Activated CD4-positive, alpha-beta memory T cell treated with anti-CD3 and anti-CD28 coated beads, Interleukin-2, amount 10 ng/mL, durations not matched to agents 7 days and 5 days (primary cell): ENCODE results near the gene LPP. TPM values are rescaled to one million over a fixed set of nuclear protein-coding genes. Genes with fewer than 3 reads are reported as not detected.

Experiments used
- CTCF ChIA-PET: fragments of 350-600 bp; sonication (Branson Sonifier 250); formaldehyde crosslinking; loops from one replicate; lab custom pipeline; 2021; ENCODE audit warnings: antibody characterized with exemption, inconsistent platforms; lab: Charles Lee
- POLR2A ChIA-PET: fragments of 350-600 bp; sonication (Branson Sonifier 250); formaldehyde crosslinking; loops from one replicate; lab custom pipeline; 2021; ENCODE audit warnings: antibody characterized with exemption; lab: Charles Lee
- DNase-seq: peaks from one replicate; pipeline ENCODE4 v3.0.0-alpha.2; 2020
- H3K27ac Mint-ChIP-seq: one replicate; pipeline ENCODE4 v1.8.0; 2021; ENCODE audit warnings: mild to moderate bottlenecking, mixed read lengths
- H3K27me3 Mint-ChIP-seq: one replicate; pipeline ENCODE4 v1.8.0; 2021; ENCODE audit warnings: mixed read lengths
- H3K36me3 Mint-ChIP-seq: one replicate; pipeline ENCODE4 v1.8.0; 2021; ENCODE audit warnings: low read depth, mixed read lengths
- H3K4me1 Mint-ChIP-seq: one replicate; pipeline ENCODE4 v1.8.0; 2021; ENCODE audit warnings: mixed read lengths
- H3K4me3 Mint-ChIP-seq: one replicate; pipeline ENCODE4 v1.8.0; 2021; ENCODE audit warnings: mild to moderate bottlenecking, mixed read lengths
- H3K9me3 Mint-ChIP-seq: one replicate; pipeline ENCODE4 v1.8.0; 2021; ENCODE audit warnings: mixed read lengths
- total RNA-seq, 2 experiments: library from RNA; stranded (reverse); gene quantifications; one replicate each; pipeline ENCODE4 v1.2.3, GENCODE V29; 2021

The LPP gene
- total RNA-seq, 2 experiments from 2014 or later, result 51.4 to 52.4 TPM

- Mint-ChIP-seq H3K4me3 (no peak overlapping the region), H3K4me1 (no peaks in the 10 kb centered on the region), H3K27me3 (no peaks in the 10 kb centered on the region), H3K36me3 (peaks cover 11% of the 10 kb centered on the region), H3K9me3 (peaks cover 5% of the 10 kb centered on the region), H3K27ac (no peak overlapping the region)
- ChIA-PET CTCF (interaction anchor here (0.5 to 1.3 kb wide), 2 partner anchors 10 to 12 kb away, joined by 3 read pairs; no protein-coding TSS in a partner anchor), POLR2A (no interaction called here)
- no peak for DNase-seq
Observed at GRCh38 chr3:188656196-188656982, 502.4 kb downstream of the LPP start.

GRCh38 chr3:188658606-188659005 is 504.6 kb downstream of the LPP start:
- H3K9me3 Mint-ChIP-seq, result peaks cover 4% of the 10 kb centered on the region
- CTCF ChIA-PET, result no interaction called here
- POLR2A ChIA-PET, result no interaction called here
- H3K4me3 Mint-ChIP-seq, result no peak overlapping the region
- H3K4me1 Mint-ChIP-seq, result no peaks in the 10 kb centered on the region
- no peaks in the 10 kb centered on the region for H3K27me3 Mint-ChIP-seq
- no peak for DNase-seq
- no peaks in the 10 kb centered on the region for H3K36me3 Mint-ChIP-seq
- no peak overlapping the region for H3K27ac Mint-ChIP-seq

GRCh38 chr3:188659449-188660090 is 505.6 kb downstream of the LPP start:
- Mint-ChIP-seq H3K9me3 (no peaks in the 10 kb centered on the region), H3K4me1 (no peaks in the 10 kb centered on the region), H3K4me3 (no peak overlapping the region), H3K27ac (no peak overlapping the region), H3K36me3 (no peaks in the 10 kb centered on the region), H3K27me3 (no peaks in the 10 kb centered on the region)
- CTCF ChIA-PET, result no interaction called here
- POLR2A ChIA-PET, result no interaction called here
- DNase-seq, result no peak

GRCh38 chr3:188660415-188660814 is 506.5 kb downstream of the LPP start:
- no peaks in the 10 kb centered on the region for H3K4me1 Mint-ChIP-seq
- CTCF ChIA-PET, result no interaction called here
- no peak overlapping the region for H3K4me3 Mint-ChIP-seq
- H3K27ac Mint-ChIP-seq, result no peak overlapping the region
- H3K9me3 Mint-ChIP-seq, result no peaks in the 10 kb centered on the region
- no peaks in the 10 kb centered on the region for H3K36me3 Mint-ChIP-seq
- H3K27me3 Mint-ChIP-seq, result no peaks in the 10 kb centered on the region
- POLR2A ChIA-PET, result no interaction called here
- no peak for DNase-seq

GRCh38 chr3:188661806-188662205 is 507.8 kb downstream of the LPP start:
- CTCF ChIA-PET, result interaction anchor here (1.0 kb wide), 1 partner anchor 922 kb away, joined by 7 read pairs; no protein-coding TSS in a partner anchor
- H3K27me3 Mint-ChIP-seq, result no peaks in the 10 kb centered on the region
- H3K27ac Mint-ChIP-seq, result no peak overlapping the region
- H3K4me3 Mint-ChIP-seq, result no peak overlapping the region
- H3K4me1 Mint-ChIP-seq, result no peaks in the 10 kb centered on the region
- H3K36me3 Mint-ChIP-seq, result no peaks in the 10 kb centered on the region
- POLR2A ChIA-PET, result no interaction called here
- DNase-seq, result no peak
- no peaks in the 10 kb centered on the region for H3K9me3 Mint-ChIP-seq

GRCh38 chr3:188662214-188662613 is 508.3 kb downstream of the LPP start:
- H3K27ac Mint-ChIP-seq, result no peak overlapping the region
- ChIA-PET CTCF (interaction anchor here (1.0 kb wide), 1 partner anchor 922 kb away, joined by 7 read pairs; no protein-coding TSS in a partner anchor), POLR2A (no interaction called here)
- no peak overlapping the region for H3K4me3 Mint-ChIP-seq
- H3K4me1 Mint-ChIP-seq, result no peaks in the 10 kb centered on the region
- H3K36me3 Mint-ChIP-seq, result no peaks in the 10 kb centered on the region
- H3K27me3 Mint-ChIP-seq, result no peaks in the 10 kb centered on the region
- H3K9me3 Mint-ChIP-seq, result no peaks in the 10 kb centered on the region
- no peak for DNase-seq

GRCh38 chr3:188662795-188663194 is 508.8 kb downstream of the LPP start:
- ChIA-PET CTCF (interaction anchor here (1.0 kb wide), 1 partner anchor 923 kb away, joined by 7 read pairs; no protein-coding TSS in a partner anchor), POLR2A (no interaction called here)
- Mint-ChIP-seq H3K4me3 (no peak overlapping the region), H3K27me3 (no peaks in the 10 kb centered on the region), H3K36me3 (no peaks in the 10 kb centered on the region), H3K27ac (no peak overlapping the region), H3K4me1 (peaks cover 2% of the 10 kb centered on the region), H3K9me3 (no peaks in the 10 kb centered on the region)
- DNase-seq, result no peak

- ChIA-PET POLR2A (interaction anchor here (1.1 kb wide), 1 partner anchor 921 kb away, joined by 3 read pairs; no protein-coding TSS in a partner anchor), CTCF (interaction anchor here (0.9 to 1.0 kb wide), 4 partner anchors 85 to 923 kb away, joined by 3 to 5 read pairs (median 3); no protein-coding TSS in a partner anchor)
- H3K4me3 Mint-ChIP-seq, result no peak overlapping the region
- no peak for DNase-seq
- peaks cover 2% of the 10 kb centered on the region for H3K4me1 Mint-ChIP-seq
- H3K27me3 Mint-ChIP-seq, result no peaks in the 10 kb centered on the region
- no peak overlapping the region for H3K27ac Mint-ChIP-seq
- no peaks in the 10 kb centered on the region for H3K36me3 Mint-ChIP-seq
- no peaks in the 10 kb centered on the region for H3K9me3 Mint-ChIP-seq
Observed at GRCh38 chr3:188663839-188664238, 509.9 kb downstream of the LPP start.

GRCh38 chr3:188664795-188665194 is 510.8 kb downstream of the LPP start:
- Mint-ChIP-seq H3K27ac (no peak overlapping the region), H3K9me3 (no peaks in the 10 kb centered on the region), H3K4me3 (no peak overlapping the region), H3K4me1 (peaks cover 2% of the 10 kb centered on the region), H3K27me3 (no peaks in the 10 kb centered on the region), H3K36me3 (no peaks in the 10 kb centered on the region)
- peak; percentile 17 for DNase-seq
- POLR2A ChIA-PET, result no interaction called here
- CTCF ChIA-PET, result interaction anchor here (0.9 to 1.9 kb wide), 4 partner anchors 84 to 924 kb away, joined by 3 to 5 read pairs (median 3); no protein-coding TSS in a partner anchor

GRCh38 chr3:188667926-188668325 is 514.0 kb downstream of the LPP start:
- POLR2A ChIA-PET, result interaction anchor here (1.3 kb wide), 1 partner anchor 929 kb away, joined by 3 read pairs; no protein-coding TSS in a partner anchor
- Mint-ChIP-seq H3K9me3 (no peaks in the 10 kb centered on the region), H3K36me3 (no peaks in the 10 kb centered on the region), H3K4me3 (no peak overlapping the region), H3K27me3 (no peaks in the 10 kb centered on the region), H3K27ac (no peak overlapping the region), H3K4me1 (peaks cover 2% of the 10 kb centered on the region)
- CTCF ChIA-PET, result interaction anchor here (1.0 kb wide), 1 partner anchor 929 kb away, joined by 3 read pairs; no protein-coding TSS in a partner anchor
- no peak for DNase-seq

GRCh38 chr3:188670446-188670845 is 516.5 kb downstream of the LPP start:
- DNase-seq, result no peak
- H3K27me3 Mint-ChIP-seq, result no peaks in the 10 kb centered on the region
- H3K4me3 Mint-ChIP-seq, result no peak overlapping the region
- no peaks in the 10 kb centered on the region for H3K9me3 Mint-ChIP-seq
- ChIA-PET CTCF (no interaction called here), POLR2A (no interaction called here)
- H3K4me1 Mint-ChIP-seq, result peaks cover 2% of the 10 kb centered on the region
- no peaks in the 10 kb centered on the region for H3K36me3 Mint-ChIP-seq
- no peak overlapping the region for H3K27ac Mint-ChIP-seq

GRCh38 chr3:188671971-188672370 is 518.0 kb downstream of the LPP start:
- H3K4me3 Mint-ChIP-seq, result no peak overlapping the region
- ChIA-PET POLR2A (interaction anchor here (0.6 kb wide), 1 partner anchor 168 kb away, joined by 3 read pairs; no protein-coding TSS in a partner anchor), CTCF (interaction anchor here (1.0 to 1.4 kb wide), 2 partner anchors 210 to 933 kb away, joined by 3 read pairs; no protein-coding TSS in a partner anchor)
- H3K27ac Mint-ChIP-seq, result no peak overlapping the region
- no peaks in the 10 kb centered on the region for H3K27me3 Mint-ChIP-seq
- peaks cover 2% of the 10 kb centered on the region for H3K4me1 Mint-ChIP-seq
- H3K36me3 Mint-ChIP-seq, result no peaks in the 10 kb centered on the region
- H3K9me3 Mint-ChIP-seq, result no peaks in the 10 kb centered on the region
- no peak for DNase-seq

GRCh38 chr3:188672840-188673239 is 518.9 kb downstream of the LPP start:
- DNase-seq, result no peak
- Mint-ChIP-seq H3K4me3 (no peak overlapping the region), H3K36me3 (no peaks in the 10 kb centered on the region), H3K27me3 (no peaks in the 10 kb centered on the region), H3K9me3 (no peaks in the 10 kb centered on the region), H3K27ac (no peak overlapping the region), H3K4me1 (no peaks in the 10 kb centered on the region)
- POLR2A ChIA-PET, result no interaction called here
- CTCF ChIA-PET, result interaction anchor here (1.4 kb wide), 1 partner anchor 934 kb away, joined by 3 read pairs; no protein-coding TSS in a partner anchor
